NB4 (cell line): ENCODE results near the gene GMDS.

Experiments used
- CTCF ChIP-seq: IDR thresholded peaks from one replicate; pipeline ENCODE4 v1.5.1; 2012; ENCODE audit warnings: low read depth, low read length
- MAX ChIP-seq: IDR thresholded peaks from 2 replicates; pipeline ENCODE4 v1.6.1; 2011; ENCODE audit warnings: low read depth, low read length
- MYC ChIP-seq: IDR thresholded peaks from 2 replicates; pipeline ENCODE4 v1.6.1; 2011; ENCODE audit warnings: low read depth, low read length
- POLR2A ChIP-seq: IDR thresholded peaks from 2 replicates; pipeline ENCODE4 v1.6.1; 2011; ENCODE audit warnings: mild to moderate bottlenecking; ENCODE audit not compliant: insufficient read length; ENCODE audit errors: extremely low read depth

- TF ChIP-seq CTCF (no peak), POLR2A (no peak), MAX (no peak), MYC (no peak)
Measured at GRCh38 chr6:2099870-2100269, 145.5 kb downstream of the GMDS start.
